HG03135 (cell line): ENCODE data around the gene SUPT3H.

ENCODE experiments used
- ATAC-seq: cut with Tn5 transposase; IDR thresholded peaks from one replicate; pipeline ENCODE4 v1.9.1; 2021; ENCODE audit warnings: mild to moderate bottlenecking, moderate library complexity; ENCODE audit not compliant: unreplicated experiment

The SUPT3H gene

DNA sequence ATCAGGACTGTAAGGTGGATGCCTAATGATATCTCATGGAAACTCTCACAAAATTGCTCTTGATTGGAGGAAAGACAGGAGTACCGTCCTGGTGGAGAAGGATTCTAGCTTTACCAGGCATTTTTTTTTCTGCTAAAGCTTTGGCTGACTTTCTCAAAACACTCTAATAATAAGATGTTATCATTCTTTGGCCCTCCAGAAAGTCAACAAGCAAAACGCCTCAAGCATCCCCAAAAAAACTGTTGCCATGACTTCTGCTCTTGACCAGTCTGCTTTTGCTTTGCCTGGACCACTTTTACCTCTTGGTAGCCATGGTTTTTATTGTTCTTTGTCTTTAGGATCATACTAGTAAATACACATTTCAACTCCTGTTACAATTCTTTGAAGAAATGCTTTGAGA is 105.1 kb downstream of the SUPT3H start:
- ATAC-seq, result no peak

DNA sequence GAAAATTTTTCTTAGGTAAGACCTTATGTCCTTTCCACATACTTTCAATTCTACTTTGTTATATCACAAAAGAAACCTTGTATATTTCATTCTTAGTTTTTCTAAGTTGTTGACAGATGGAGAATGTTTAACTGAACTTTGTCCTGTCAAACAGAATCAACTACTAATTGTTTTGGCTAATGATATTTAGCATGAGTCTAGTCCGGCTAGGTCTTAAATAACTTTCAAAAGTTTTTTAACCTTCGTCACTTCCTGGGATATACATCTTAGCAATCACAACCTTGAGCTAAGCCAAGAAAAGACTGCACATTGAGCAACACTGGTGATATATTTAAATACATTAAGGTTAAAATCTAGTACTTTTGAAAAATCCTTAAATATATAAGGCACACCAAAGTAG is 112.5 kb downstream of the SUPT3H start:
- ATAC-seq, result no peak

DNA sequence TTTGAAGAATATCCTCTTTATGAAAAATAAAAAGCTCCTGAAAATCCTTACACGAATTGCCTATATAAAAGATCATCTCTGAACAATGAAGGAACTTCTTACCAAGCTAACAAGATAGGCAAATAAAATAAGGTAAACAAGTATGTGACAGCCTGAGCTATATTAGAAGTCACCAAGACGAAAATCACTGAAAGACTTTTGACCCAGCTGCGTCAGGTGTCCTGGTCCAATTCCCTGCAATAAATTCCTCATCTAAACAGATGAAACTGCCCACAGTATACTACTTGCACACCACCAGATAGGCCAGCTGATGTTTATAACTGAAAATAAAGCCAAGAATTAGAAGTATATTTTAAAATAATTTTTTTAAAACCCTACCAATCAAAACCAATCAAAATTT is 117.0 kb downstream of the SUPT3H start:
- ATAC-seq, result no peak

DNA sequence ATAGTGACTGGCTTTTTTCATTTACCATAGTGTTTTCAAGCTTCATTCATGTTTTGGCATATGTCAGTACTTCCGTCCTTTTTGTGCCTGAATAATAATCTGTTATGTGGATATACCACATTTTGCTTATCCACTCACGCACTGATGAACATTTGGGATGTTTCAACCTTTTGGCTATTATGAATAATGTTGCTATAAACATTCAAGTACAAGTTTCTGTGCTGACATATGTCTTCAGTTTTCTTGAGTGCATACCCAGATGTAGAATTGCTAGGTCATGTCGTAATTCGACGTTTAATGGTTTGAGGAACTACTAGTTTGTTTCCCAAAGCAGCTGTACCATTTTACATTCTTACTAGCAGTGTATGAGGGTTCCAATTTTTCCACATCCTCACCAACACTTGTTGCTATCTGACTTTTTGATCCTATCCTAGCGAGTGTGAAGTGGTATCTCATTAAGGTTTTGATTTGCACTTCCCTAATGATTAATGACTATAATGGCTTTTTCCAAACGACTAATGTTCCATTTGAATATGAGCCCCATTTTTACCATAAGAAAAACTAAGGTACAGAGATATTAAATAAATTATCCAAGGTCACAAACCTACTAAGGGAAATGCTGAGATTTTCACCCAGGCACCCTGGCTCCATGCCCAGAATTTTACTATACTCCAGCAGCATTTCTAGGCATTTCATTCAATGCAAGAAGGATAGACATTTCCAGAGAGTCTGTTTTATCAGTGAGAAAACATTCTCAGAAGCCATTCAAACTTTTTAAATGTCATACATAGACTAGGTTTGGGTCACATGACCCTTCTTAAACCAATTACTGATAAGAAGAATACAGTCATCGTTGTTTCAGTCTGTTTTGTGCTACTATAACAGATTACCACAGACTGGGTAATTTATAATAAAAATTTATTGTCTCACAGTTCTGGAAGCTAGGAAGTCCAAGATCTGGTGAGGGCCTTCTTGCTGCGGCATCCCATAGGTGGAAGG is 120.7 kb downstream of the SUPT3H start:
- ATAC-seq, result no peak

GRCh38 chr6:45255434-45255833 is 122.3 kb downstream of the SUPT3H start:
- ATAC-seq, result no peak

DNA sequence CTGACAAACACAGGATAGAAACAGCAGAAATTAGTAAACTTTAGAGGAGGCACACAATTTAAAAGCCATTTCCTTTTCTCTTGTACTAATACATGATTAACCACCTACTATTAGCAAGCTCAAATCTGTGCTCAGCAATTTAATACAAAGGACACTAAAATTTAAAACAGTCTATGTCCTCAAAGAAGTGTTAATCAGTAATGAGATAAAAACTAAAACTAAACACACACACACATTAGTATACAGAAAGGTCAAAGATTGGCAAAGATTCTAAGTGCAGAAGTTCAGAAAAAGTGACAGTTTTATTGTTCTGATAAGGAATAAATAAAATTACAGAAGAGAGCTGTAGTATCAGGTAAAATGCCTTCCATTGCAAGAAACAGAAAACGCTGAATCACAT is 123.5 kb downstream of the SUPT3H start:
- ATAC-seq, result no peak

GRCh38 chr6:45253453-45253852 is 124.3 kb downstream of the SUPT3H start:
- ATAC-seq, result no peak

- no peak for ATAC-seq
These were observed 146.1 kb downstream of the SUPT3H start for GRCh38 chr6:45231660-45232059.

DNA sequence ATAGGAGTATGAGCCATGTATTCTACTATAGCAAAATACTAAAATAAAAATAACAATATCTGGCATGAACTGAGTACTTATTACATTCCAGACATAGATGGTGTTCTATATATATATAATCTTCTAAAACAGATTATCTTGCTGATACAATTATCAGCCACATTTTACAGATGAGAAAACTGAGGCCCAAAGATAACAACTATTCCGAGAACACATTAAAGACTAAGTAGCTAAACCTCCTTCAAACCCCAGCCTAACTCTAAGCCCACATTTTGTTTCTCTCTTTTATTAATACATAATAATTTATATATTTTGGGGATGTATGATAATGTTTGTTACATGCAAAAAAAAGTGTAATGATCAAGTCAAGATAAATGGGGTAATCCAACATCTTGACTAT is 148.3 kb downstream of the SUPT3H start:
- no peak for ATAC-seq

- no peak for ATAC-seq
These were observed 151.7 kb downstream of the SUPT3H start for GRCh38 chr6:45226081-45226480.

DNA sequence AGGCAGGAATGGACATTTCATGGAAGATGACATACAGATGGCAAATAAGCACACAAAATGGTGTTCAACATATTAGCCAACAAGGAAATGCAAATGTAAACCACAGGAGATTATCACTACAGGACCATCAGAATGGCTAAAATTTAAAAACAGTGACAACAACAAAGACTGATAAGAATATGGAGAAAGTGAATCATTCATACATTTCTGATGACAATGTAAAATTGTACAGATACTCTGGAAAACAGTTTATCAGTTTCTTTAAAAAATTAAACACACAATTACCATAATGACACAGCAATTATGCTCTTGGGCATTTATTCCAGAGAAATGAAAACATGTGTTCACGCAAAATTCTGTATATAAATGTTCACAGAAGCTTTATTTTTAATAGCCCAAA is 155.4 kb downstream of the SUPT3H start:
- ATAC-seq, result no peak

DNA sequence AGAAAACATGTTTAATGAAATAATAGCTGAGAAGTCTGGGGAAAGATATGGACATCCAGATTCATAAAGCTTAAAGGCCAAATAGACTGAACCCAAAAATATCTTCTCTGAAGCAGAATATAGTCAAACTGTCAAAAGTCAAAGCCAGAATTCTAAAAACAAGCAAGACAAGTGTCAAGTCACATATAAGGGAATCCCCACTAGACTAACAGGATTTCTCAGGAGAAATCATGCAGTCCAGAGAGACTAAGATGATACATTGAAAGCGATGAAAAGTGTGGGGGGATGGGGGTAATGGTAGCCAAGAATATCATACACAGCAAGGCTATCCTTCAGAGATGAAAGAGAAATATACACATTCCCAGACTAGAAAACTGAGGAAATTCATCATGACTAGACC is 162.0 kb downstream of the SUPT3H start:
- no peak for ATAC-seq

DNA sequence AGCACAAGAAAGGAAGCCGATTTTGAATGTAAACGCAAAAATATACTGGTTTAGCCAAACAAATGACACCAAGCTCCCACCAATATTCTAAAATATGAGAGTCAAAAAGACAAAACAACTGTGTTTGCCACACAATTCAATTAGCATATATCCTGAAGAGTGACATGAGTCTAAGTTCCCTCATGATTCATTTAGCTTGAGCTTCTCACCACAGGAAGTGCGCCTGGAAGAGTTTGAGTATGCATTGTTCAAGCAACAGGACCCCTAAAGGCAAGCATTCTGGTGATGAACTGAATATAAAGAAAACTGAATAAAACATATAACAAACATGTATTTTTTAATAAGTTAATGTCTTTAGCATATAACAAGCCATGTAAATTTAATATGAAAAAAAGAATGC is 164.8 kb downstream of the SUPT3H start:
- no peak for ATAC-seq

- ATAC-seq, result no peak
These were observed 168.0 kb downstream of the SUPT3H start for GRCh38 chr6:45209762-45210161.

DNA sequence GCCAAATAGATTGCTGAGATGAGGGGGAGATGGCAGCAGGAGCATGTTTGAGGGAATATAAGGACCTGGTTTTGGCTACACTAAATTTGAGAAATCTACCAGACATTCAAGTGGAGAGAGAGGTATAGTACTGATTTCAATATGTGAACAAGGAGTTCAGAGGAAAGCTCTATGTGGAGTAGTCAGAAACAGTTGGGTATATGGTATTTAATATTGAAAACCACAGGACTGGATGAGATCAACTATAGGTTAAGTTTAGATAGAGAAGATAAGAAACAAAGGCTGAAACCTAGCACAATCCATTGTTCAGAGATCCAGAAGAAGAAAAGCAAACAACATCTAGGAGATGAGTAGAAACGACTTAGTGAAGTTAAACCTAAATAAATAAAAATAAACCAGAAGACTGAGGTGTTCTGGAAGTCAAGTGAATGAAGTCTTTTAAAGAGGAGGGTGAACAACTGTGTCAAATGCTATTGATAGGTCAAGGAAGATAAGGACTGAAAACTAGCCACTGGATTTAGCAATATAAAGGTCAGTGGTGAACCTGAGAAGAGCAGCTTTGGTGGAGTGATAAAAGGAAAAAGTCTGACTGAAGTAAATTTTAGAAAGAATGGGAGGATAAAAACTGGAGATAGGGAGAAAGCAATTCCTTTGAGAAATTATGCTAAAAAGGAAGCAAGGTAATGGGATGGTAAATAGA is 170.8 kb downstream of the SUPT3H start:
- ATAC-seq, result no peak

DNA sequence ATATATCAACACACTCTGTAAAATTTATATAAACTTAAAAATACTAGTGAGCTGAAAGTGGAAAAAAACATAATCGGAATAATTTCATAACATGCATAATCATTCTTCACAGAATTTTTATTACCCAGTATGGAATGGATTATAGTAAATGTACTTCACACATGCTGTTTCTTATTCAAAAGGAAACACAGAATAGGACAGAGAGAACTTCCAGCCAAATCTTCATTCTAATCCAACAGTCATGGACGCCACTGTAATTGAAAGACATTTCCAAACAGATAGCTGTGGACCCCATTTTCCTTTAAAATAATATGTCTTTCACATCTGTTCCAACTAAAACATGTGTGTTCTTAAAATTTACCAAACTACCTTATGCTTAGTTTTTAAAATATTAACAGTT is 176.2 kb downstream of the SUPT3H start:
- ATAC-seq, result no peak

DNA sequence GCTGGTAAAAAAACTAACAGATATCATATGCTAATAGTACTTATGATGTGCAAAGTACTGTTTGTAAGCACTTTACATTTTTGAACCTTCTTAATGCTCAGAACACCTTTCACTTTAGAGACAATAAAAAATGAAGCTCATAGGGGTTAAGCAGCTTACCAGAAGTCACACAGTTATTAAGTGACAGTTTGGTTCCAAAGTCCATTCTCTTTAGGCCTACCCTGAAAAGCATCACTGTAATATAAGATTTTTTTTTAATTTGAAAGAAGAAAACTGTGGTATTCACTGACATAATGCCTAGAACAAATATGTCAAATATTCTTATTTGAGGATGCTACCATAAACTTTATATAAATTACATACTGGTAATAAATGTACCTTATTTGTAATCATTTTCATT is 177.2 kb downstream of the SUPT3H start:
- no peak for ATAC-seq

DNA sequence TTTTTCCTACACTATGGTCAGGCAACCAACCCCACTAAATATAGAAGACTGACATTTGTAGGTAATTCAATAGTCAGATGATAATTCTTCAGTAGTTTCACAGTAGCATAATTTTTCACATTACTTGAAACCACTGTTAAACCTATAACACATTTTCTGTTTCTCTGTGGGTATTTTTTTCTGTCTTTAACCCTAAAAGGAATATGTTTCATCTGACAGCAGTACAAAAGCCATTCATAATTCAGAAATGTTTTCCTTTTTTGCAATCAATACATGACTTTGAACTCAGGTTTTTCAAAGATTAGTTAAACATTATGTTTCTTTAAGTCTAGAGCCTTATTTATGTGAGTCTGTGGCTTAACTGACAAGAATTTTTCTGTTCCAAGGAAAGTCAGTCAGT is 178.2 kb downstream of the SUPT3H start:
- no peak for ATAC-seq

DNA sequence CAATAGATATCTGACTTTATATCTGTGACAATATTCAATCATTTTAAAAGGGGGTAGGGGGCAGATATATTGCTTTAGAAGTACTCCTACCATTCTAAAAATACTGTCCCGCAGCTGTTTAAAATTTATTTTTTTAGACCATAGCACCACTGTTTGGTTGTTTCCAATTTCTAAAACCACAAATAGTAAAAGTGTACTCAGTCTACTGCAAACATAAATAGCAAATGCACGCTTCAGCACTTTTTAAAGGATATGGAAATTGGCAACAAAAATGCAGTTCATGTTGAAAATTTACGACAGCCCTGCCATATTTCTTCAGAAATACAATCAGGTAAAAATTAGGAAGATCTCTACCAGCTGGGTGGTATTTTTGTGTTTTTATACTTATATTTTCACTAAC is 181.6 kb downstream of the SUPT3H start:
- no peak for ATAC-seq

GRCh38 chr6:45195137-45195536 is 182.6 kb downstream of the SUPT3H start:
- no peak for ATAC-seq

DNA sequence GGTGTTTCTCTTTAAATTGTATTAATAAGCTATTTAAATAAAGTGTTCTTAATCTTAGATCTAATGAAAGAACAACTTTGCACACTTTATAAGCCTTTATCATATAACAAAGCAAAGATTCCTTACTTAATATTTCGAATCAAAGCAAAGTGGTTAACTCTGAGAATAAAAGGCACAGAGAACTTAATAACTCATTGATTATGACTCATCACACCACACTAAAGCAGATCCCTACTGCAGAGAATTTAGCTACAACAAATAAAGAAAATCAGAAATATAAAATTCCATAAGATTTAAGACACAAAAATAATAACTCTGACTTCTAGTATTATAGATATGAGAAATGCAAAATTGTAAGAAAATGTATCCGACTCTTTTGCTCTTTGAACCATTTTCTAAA is 185.2 kb downstream of the SUPT3H start:
- no peak for ATAC-seq

DNA sequence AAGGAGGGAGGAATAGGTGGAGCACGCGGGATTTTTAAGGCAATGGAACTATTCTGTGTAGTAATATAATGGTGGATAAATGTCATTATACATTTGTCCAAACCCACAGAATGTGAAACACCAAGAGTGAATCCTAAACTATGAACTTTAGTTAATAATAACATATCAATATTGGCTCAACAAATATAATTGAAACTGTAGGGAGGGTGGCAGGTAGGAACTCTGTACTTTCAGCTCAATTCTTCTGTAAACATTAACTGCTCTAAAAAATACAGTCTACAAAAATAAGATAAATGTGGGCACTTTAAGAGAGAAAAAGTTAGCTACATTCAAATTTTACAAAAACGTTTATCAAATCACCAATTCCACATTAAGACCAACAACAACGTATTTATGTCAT is 186.3 kb downstream of the SUPT3H start:
- no peak for ATAC-seq
